SKM-1 treated with dmso at 0.1 percent for 144 hours (cell line): Measurements from ENCODE around the gene TSFM.
A peak's percentile ranks its signal among the peaks of the same experiment; 100 is the strongest.

Source experiments
- DNase-seq: peaks from one replicate; lab custom pipeline; 2025; ENCODE audit not compliant: unreplicated experiment; lab: John Stamatoyannopoulos, UW

The TSFM gene

GRCh38 chr12:57782608-57783465 is at the start of gene TSFM:
TSFM (plus strand) TSS chr12:57782787; CDS start chr12:57782802, 15 bp downstream.
- DNase-seq, result peak; percentile 42

- no peak for DNase-seq
Measured at GRCh38 chr12:57733928-57734327, 48.7 kb upstream of the TSFM start.

- DNase-seq, result no peak
Measured at GRCh38 chr12:57734591-57734990, 48.0 kb upstream of the TSFM start.

GRCh38 chr12:57735198-57735855 is 47.3 kb upstream of the TSFM start:
- no peak for DNase-seq

- DNase-seq, result no peak
Measured at GRCh38 chr12:57735952-57736740, 46.4 kb upstream of the TSFM start.

GRCh38 chr12:57736741-57737466 is 45.7 kb upstream of the TSFM start:
- DNase-seq, result no peak

- DNase-seq, result no peak
Measured at GRCh38 chr12:57737467-57738460, 44.8 kb upstream of the TSFM start.

- DNase-seq, result no peak
Measured at GRCh38 chr12:57738661-57739237, 43.8 kb upstream of the TSFM start, which contains the start of gene AGAP2. AGAP2 (minus strand) TSS chr12:57738742; CDS start chr12:57738246, 496 bp downstream.

- no peak for DNase-seq
Measured at GRCh38 chr12:57739387-57739786, 43.2 kb upstream of the TSFM start.

- no peak for DNase-seq
Measured at GRCh38 chr12:57739914-57740538, 42.6 kb upstream of the TSFM start.

- no peak for DNase-seq
Measured at GRCh38 chr12:57740656-57741412, 41.8 kb upstream of the TSFM start.

GRCh38 chr12:57741413-57741789 is 41.2 kb upstream of the TSFM start:
- no peak for DNase-seq

- DNase-seq, result peak; percentile 53
Measured at GRCh38 chr12:57741844-57742738, 40.5 kb upstream of the TSFM start.

- DNase-seq, result no peak
Measured at GRCh38 chr12:57743769-57744168, 38.8 kb upstream of the TSFM start.

GRCh38 chr12:57744194-57744776 is 38.3 kb upstream of the TSFM start:
- DNase-seq, result no peak

- peak; percentile 85 for DNase-seq
Measured at GRCh38 chr12:57744777-57745484, 37.7 kb upstream of the TSFM start, which contains the start of gene TSPAN31. TSPAN31 (plus strand) TSS chr12:57745039; CDS start chr12:57745155, 116 bp downstream.
